GM21360 (cell line): ENCODE measurements around the gene CCDC33.
"Not testable (repeated sequence)": the region's sequence is repeated elsewhere in the genome, so short reads cannot be mapped to it uniquely, and the experiment has no call there.

Source experiments
- ATAC-seq: cut with Tn5 transposase; IDR thresholded peaks from one replicate; pipeline ENCODE4 v1.9.1; 2021; ENCODE audit warnings: mild to moderate bottlenecking, moderate library complexity; ENCODE audit not compliant: unreplicated experiment

CCDC33 gene

GRCh38 chr15:74332611-74333010 is 96.5 kb downstream of the CCDC33 start:
- no peak for ATAC-seq

DNA sequence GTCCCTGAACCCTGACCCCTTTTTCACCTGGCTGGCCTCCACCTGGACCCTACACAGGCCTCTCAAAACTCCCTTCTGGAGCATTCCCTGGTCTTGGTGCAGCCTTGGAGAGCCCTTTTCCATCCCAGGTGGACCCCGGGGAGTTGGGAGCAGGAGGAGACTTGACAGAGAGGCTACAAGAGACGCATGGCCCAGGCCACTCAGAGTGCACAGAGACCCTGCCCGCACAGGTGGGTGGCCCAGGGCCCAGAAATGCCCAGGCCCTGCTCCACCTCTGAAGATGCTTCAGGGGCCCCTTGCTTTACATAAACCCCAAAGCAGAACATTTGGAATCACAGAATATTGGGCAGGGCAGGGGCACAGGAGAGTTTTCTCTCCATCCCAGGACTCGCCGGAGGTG is 97.0 kb downstream of the CCDC33 start:
- ATAC-seq: no peak

- ATAC-seq: no peak
Measured at GRCh38 chr15:74333662-74334061, 97.5 kb downstream of the CCDC33 start.

GRCh38 chr15:74334127-74334526 is 98.0 kb downstream of the CCDC33 start:
- ATAC-seq: no peak

DNA sequence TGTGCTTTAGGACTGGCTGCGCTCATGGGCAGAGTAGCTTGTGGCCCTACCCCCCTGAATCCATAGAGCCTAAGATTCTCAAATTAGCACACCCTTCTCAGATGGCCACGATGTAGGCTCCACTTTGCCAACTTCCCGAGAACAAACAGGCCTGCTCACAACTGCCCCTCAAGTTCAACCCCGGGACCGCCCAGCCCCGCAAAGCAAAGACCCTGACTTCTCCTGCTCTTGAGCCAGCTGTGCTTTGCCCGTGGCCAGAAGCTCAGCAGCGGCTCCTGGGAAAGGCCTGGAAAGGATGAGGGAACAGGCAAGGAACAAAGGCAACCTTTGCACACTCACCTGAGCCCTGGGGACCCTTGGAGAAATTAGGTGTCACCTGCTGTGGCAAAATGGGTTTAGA is 99.3 kb downstream of the CCDC33 start:
- no peak for ATAC-seq

GRCh38 chr15:74336061-74337005 is 100.2 kb downstream of the CCDC33 start:
- no peak for ATAC-seq

DNA sequence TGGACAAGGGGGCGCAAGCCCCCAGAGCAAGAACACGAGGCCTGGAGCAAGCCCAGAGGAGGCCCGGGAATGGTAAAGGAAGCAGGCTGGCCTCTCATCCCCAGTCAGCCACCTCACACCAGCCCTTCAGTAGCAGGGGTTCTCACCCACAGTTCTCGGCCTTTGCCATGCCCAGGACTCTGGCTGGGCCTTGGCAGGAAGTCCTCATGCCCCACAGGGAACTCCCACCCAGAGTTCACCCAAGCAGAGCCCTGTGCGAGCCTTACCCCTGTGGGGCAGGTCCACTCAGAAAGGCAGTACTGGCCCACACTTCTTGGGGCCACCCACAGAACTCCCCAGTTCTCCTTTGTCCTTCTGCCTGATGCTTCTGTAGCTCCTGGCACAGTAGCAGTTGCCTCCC is 101.0 kb downstream of the CCDC33 start:
- no peak for ATAC-seq

DNA sequence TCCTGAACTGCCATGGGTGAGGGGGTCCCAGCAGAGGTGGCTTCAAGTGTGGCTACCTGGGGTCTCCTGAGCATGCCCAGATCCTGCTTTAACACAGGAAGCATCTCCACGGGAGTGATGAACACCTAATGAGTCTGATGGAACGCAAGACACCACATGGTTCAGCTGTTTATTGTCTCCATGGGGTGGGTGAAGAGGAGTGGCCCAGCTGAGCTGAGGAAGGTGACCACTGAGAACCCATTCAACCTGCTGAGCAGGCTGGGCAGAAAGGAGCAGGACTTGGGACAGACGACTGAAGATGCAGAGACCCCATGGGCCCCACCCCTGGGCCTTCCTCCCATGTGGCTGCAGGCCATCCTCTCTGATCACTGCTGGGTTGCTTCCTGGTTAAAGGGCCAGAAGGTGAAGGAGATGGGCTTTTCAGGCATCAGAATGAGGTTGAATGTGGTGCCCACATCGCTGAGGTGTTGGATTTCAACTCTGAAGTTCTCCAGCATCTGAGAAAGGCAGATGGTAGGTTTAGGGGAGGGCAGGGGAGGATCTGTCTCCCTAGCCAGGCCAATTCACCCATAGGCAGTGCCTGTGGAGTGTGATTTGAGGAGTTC is 101.6 kb downstream of the CCDC33 start:
- no peak for ATAC-seq

DNA sequence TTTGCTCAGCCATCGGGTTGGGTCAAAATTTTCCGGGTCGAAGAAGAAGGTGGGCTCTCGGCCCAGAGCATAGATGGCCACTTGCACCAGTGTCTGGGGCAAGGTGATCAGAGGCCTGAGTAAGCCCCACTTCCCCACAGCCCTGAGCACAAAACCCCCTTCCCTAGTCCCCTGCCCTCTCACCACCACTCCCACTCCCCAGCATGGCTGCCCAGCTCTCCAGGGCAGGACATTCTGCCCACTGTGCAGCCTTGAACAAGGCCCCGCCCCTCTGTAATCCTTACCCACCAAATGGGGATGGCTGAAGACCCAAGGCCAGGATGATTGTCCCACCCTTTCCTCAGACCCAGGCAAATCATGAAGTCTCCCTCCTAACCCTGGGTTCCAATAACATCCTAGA is 102.5 kb downstream of the CCDC33 start:
- ATAC-seq: no peak

DNA sequence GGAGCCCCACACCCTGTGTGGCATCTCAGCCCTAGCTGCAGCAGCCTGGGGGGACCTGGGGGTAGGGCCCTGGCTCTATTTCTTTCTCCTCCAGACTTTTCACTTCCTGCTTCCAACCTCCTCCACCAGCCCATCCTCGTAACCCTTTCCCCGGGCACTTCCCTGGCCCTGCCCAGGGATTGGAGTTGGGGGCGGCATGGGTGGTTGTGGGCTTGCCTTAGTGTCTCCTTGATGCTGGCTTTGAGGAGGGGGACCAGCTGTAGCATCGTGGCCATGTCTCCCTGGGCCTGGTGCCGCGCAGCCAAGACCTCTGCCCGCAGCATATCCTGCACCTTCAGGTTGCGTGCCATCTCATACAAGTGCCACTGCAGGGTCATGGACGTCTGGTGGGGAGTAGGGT is 103.2 kb downstream of the CCDC33 start:
- ATAC-seq: no peak

GRCh38 chr15:74340150-74340549 is 104.0 kb downstream of the CCDC33 start:
- no peak for ATAC-seq

DNA sequence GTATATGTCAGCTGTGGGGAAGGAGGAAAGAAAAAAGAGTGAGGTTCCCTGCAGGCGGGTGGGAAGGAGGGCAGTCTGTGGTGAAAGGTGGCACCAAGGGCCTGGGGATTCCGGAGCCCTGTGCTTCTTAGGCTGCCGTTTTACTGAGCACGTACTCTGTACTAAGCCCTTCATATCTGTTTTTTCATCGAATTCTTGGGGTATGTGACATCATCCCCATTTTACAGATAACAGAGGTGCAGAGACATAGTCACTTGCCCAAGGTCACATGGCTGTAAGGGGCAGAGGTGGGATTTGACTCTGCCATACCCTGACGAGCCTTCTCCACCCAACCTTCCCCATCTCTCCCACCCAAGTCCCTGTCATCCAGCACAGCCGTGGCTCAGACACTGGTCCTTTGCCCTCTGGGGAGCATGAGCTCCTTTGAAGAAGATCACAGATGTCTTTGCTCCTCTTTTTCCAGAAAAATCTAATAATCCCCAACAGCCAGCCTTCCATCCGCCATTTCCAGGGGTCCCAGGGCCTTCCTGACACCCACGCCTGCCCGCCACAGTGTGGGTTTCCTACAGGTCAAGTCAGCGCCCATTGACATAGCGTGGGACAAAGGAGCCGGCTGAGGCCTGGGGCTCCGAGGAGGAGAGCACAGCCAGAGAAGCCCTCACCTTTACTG is 107.1 kb downstream of the CCDC33 start:
- no peak for ATAC-seq

GRCh38 chr15:74343797-74344127 is 107.6 kb downstream of the CCDC33 start:
- no peak for ATAC-seq

DNA sequence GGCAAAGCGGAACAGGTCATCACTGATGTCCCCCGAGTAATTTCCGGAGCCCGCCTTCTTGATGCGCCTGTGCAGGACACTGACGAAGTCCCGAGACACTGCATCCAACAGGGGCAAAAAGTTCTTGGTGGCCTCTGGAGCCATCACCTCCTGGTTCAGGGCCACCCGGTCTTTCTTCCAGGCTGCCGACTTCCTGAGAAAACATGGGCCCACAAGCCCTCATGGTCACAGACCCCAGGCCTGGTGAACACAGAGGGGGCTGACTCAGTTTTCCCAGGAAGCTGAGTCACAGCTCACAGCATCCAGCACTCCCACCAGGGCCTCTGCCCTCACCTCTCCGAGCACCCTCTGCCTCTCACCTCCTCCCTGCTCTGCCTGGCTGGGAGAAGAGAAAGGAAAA is 108.9 kb downstream of the CCDC33 start:
- no peak for ATAC-seq

- no peak for ATAC-seq
Measured at GRCh38 chr15:74347757-74348250, 111.7 kb downstream of the CCDC33 start.

DNA sequence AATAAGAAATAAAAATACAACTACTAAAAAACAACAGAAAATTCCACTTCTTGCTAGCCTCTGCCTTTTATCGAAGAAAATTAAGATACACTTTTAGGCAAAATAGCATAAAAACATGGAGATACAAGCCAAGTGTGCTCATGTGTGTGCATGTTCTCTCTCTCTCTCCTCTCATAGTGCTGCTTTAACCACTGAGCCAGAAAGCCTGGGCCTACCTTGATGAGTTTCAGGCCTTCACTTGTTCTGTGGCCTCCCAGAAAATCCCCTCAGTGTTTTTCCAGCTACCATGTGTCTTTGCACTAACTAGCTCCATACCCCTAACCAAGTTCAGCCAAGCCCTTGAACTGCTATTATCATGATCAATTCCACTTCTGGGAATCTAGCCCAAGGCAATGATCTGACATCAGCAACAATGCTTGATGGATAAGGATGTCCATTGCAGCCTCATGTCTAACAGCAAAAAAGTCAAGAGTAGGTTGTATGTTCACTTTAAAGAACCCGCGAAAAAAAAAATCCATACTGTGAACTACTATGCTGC is 113.2 kb downstream of the CCDC33 start:
- no peak for ATAC-seq

DNA sequence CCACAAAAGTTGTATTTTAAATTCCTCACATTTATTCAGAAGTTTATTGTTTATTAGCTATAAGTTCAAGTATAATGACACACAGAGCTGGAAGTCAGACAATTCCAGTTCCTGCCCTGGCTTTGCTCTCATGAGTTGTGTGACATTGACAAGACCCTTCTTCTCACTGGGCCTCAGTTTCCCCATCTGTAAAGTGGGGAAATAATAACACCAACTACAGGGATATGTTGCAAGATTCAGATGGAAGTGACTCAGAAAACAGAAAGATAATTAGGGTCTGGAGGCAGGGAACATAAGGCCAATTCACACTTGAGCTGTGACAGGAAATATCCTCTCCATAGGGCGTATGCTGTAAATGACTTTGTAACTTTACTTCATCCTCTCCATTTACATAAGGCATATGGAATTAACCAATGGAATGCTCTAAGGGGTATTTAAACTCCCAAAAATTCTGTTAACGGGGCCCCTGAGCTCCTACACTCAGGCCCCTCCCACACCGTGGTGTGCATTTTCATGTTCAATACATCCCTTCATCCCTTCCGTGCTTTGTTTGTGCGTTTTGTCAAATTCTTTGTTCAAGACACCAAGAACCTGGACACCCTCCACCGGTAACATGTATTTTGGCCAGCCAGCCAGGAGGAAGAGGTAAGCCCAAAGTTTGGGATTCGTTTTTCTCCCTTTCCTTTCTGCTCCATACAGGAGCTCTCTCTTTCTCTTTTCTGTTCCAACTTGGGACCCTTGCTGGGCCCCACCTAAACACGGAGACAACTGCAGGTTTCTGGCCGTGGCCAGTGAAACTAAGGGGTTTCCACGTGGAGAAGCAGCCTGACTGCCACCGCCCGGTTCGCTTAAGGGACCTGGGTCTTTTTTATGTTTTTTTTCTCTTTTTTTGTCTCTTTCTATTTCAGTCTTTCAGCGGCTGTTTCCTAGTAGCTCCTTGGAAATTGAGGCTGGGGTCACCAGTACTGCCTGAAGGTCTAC is 114.5 kb downstream of the CCDC33 start:
- no peak for ATAC-seq

- no peak for ATAC-seq
Measured at GRCh38 chr15:74351670-74352069, 115.5 kb downstream of the CCDC33 start.

DNA sequence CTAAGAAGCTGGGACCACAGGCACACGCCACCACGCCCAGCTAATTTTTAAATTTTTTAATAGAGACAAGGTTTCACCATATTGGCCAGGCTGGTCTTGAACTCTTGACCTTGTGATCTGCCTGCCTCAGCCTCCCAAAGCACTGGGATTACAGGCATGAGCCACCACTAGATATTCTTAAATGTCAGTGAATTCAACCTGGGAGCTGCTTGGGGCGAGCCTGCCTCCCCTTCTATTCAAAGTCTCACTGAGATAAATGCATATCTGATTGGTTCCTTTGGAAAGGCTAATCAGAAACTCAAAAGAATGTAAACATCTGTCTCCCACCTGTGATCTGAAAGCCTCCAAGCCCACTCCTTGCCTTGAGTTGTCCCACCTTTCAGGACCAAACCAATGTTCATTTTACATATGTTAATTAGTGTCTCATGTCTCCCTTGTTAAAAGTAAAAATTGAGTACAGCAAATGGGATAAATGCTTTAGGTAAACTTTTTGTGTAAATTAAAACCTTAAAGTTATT is 116.3 kb downstream of the CCDC33 start:
- ATAC-seq: no peak

DNA sequence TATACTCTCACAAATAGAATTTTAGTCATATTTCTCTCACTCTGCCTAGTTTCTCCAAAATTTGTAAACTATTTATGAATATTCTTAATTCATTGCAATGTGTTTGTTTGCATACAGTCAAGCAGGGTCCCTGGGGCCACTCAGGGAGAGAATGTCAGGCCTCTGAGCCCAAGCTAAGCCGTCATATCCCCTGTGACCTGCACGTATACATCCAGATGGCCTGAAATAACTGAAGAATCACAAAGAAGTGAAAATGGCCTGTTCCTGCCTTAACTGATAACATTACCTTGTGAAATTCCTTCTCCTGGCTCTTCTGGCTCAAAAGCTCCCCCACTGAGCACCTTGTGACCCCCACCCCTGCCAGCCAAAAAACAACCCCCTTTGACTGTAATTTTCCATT is 117.9 kb downstream of the CCDC33 start:
- ATAC-seq: not testable (repeated sequence)
